GM18909 (cell line): ENCODE data around the gene GRID2.

Experiments used
- ATAC-seq: cut with Tn5 transposase; IDR thresholded peaks from one replicate; pipeline ENCODE4 v1.9.1; 2021; ENCODE audit warnings: mild to moderate bottlenecking; ENCODE audit not compliant: unreplicated experiment, poor library complexity

GRID2 gene

GRCh38 chr4:92864096-92864495 lies 560.3 kb downstream of the GRID2 start:
- no peak for ATAC-seq

- ATAC-seq = no peak
These were observed 568.8 kb downstream of the GRID2 start for GRCh38 chr4:92872604-92873003.

GRCh38 chr4:92885632-92886031 lies 581.9 kb downstream of the GRID2 start:
- ATAC-seq = no peak

GRCh38 chr4:92952426-92952825 lies 648.7 kb downstream of the GRID2 start:
- no peak for ATAC-seq

- no peak for ATAC-seq
These were observed 649.1 kb downstream of the GRID2 start for GRCh38 chr4:92952897-92953296.

- no peak for ATAC-seq
These were observed 649.7 kb downstream of the GRID2 start for GRCh38 chr4:92953462-92953861.

GRCh38 chr4:92961881-92962280 lies 658.1 kb downstream of the GRID2 start:
- ATAC-seq = no peak

GRCh38 chr4:92962831-92963230 lies 659.1 kb downstream of the GRID2 start:
- ATAC-seq = no peak

- ATAC-seq = no peak
These were observed 664.8 kb downstream of the GRID2 start for GRCh38 chr4:92968556-92968955.

- ATAC-seq = no peak
These were observed 665.2 kb downstream of the GRID2 start for GRCh38 chr4:92968996-92969395.

- ATAC-seq = no peak
These were observed 666.0 kb downstream of the GRID2 start for GRCh38 chr4:92969650-92970379.

- ATAC-seq = no peak
These were observed 667.2 kb downstream of the GRID2 start for GRCh38 chr4:92970996-92971395.

- ATAC-seq = no peak
These were observed 684.5 kb downstream of the GRID2 start for GRCh38 chr4:92988301-92988700.

- ATAC-seq = no peak
These were observed 689.0 kb downstream of the GRID2 start for GRCh38 chr4:92992758-92993157.

GRCh38 chr4:92994727-92995126 lies 691.0 kb downstream of the GRID2 start:
- no peak for ATAC-seq

- no peak for ATAC-seq
These were observed 692.8 kb downstream of the GRID2 start for GRCh38 chr4:92996533-92996932.

- no peak for ATAC-seq
These were observed 697.1 kb downstream of the GRID2 start for GRCh38 chr4:93000910-93001309.

GRCh38 chr4:93002240-93002639 lies 698.5 kb downstream of the GRID2 start:
- ATAC-seq = no peak

GRCh38 chr4:93016350-93016749 lies 712.6 kb downstream of the GRID2 start:
- ATAC-seq = no peak

- no peak for ATAC-seq
These were observed 714.5 kb downstream of the GRID2 start for GRCh38 chr4:93018243-93018642.

- ATAC-seq = no peak
These were observed 715.0 kb downstream of the GRID2 start for GRCh38 chr4:93018806-93019205.

- no peak for ATAC-seq
These were observed 726.0 kb downstream of the GRID2 start for GRCh38 chr4:93029769-93030168.

GRCh38 chr4:93030670-93031069 lies 726.9 kb downstream of the GRID2 start:
- no peak for ATAC-seq
